Kidney (tissue), 14 donors: ENCODE measurements around the gene BUB3. TPM values are rescaled to one million over a fixed set of nuclear protein-coding genes. Genes with fewer than 3 reads are reported as not detected.

Experiments
- DNase-seq, 5 donors: peaks; one replicate each; pipeline ENCODE4 v3.0.0-alpha.2; 2013 to 2020
- FAIRE-seq: peaks from 2 replicates; lab custom pipeline; 2012; peaks lifted over from hg19 to GRCh38; lab: Jason Lieb, UNC
- H3K27ac ChIP-seq, 2 donors: one replicate each; pipeline ENCODE4 v1.7.0; 2013; ENCODE audit warnings: low read depth in 2 of 2, low read length in 2 of 2, inconsistent platforms in 1 of 2
- H3K27me3 ChIP-seq: one replicate; pipeline ENCODE4 v1.7.1; 2013; ENCODE audit warnings: low read length, inconsistent platforms; ENCODE audit not compliant: control insufficient read depth, insufficient read depth
- H3K36me3 ChIP-seq, 3 donors: one replicate each; pipeline versions ENCODE4 v1.7.0 to v1.7.1; 2013; ENCODE audit warnings: low read length in 3 of 3, control low read depth in 1 of 3, inconsistent platforms in 1 of 3; ENCODE audit not compliant: insufficient read depth in 3 of 3, control insufficient read depth in 2 of 3
- H3K4me1 ChIP-seq, 3 donors: one replicate each; pipeline versions ENCODE4 v1.7.0 to v1.7.1; 2013; ENCODE audit warnings: low read length in 3 of 3, inconsistent platforms in 1 of 3, low read depth in 1 of 3; ENCODE audit not compliant: control insufficient read depth in 2 of 3, insufficient read depth in 2 of 3
- H3K4me3 ChIP-seq, 3 donors: one replicate each; pipeline versions ENCODE4 v1.7.0 to v1.8.1; 2013; ENCODE audit warnings: low read length in 3 of 3, control low read depth in 1 of 3, inconsistent platforms in 1 of 3
- H3K9ac ChIP-seq, 3 donors: one replicate each; pipeline versions ENCODE4 v1.7.0 to v1.7.1; 2013; ENCODE audit warnings: low read length in 3 of 3, control low read depth in 1 of 3, inconsistent platforms in 1 of 3
- H3K9me3 ChIP-seq, 3 donors: one replicate each; pipeline versions ENCODE4 v1.7.0 to v1.7.1; 2013; ENCODE audit warnings: low read length in 3 of 3, control low read depth in 1 of 3, inconsistent platforms in 1 of 3; ENCODE audit not compliant: control insufficient read depth in 2 of 3, insufficient read depth in 1 of 3
- intact Hi-C: fragments of 100-400 bp; cut with DNase I; formaldehyde crosslinking; loops from one replicate; pipeline ENCODE4 v1.11.1; 2022
- polyA plus RNA-seq: library from polyadenylated mRNA; stranded (reverse); fragments of 350-450 nt; fragmentation: Illumina TruSeq; extraction: RNeasy Lipid Tissue Mini Kit (QIAGEN cat#74804); gene quantifications from one replicate; pipeline ENCODE4 v1.2.3, GENCODE V29; 2014; ENCODE audit warnings: low read depth, low replicate concordance; ENCODE audit not compliant: insufficient read depth
- total RNA-seq: library from RNA; stranded (reverse); fragmentation: NEBNext Ultra II Directional; extraction: Animal tissue kit (Norgen Biotek cat#: 25700); gene quantifications from one replicate; pipeline ENCODE4 v1.2.1, GENCODE V29; 2021
- TF ChIP-seq, protein P1 (sequence below): IDR thresholded peaks from 3 replicates; pipeline ENCODE4 v1.5.1; 2012; ENCODE audit warnings: mild to moderate bottlenecking, moderate library complexity, borderline replicate concordance; ENCODE audit not compliant: insufficient read depth; ENCODE audit errors: extremely low read depth
- donor health status: control.
- donor health status: control.
- donor health status: control.
- donor health status: control.
- donor health status: control.
- donor health status: DM: yes; HTN: yes; CAD: no.
- donor health status: Normal renal cell carcinoma (clear cell type).

The BUB3 gene
- total and polyA plus RNA-seq, 2 donors from 2014 or later: 49.0 to 60.8 TPM

DNA sequence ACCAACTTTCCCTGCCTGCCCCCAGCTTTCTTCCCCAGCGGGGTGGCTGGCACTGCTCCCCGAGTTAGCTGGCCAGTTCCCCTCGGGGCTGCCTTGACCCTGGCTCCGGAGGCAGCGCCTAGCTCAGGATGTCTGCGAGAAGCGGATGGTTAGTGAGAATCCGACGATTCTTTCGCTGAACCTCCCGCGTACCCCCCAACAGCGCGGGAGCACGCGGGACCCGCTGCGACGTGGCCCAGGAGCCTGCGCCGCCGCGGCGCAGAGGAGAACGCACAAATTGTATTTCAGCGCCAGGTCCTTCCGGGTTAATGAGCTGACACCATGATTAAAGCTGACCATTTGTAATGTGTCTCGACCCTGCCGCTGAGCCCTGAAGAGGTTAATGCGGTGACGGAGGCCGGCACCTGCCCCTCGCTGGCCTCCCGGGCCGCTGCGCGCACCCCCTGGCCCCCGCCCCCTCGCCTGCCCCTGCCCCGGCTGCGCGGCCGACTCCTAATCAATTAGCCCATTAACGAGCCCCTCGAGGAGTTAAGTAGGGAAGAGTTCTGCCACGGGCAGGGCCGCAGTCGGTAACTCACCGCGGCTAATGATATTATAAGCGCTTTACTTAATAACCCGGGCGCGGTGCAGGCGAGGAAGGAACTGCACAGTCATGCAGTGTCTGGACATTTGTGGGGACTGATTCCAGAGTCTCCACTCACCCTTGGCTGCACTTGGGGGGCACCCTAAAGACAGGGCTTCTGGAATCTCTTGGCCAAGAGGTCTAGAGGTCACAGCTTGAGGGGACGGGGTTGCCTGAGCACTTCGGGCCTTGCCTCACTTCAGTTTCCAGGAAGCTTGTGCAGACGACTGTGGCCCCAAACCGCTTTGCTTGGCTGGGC, 7.9 kb upstream of the BUB3 start:
- H3K36me3 ChIP-seq: no peaks in the 10 kb centered on the region
- H3K27ac ChIP-seq: no peak overlapping the region
- TF ChIP-seq, protein P1, sequence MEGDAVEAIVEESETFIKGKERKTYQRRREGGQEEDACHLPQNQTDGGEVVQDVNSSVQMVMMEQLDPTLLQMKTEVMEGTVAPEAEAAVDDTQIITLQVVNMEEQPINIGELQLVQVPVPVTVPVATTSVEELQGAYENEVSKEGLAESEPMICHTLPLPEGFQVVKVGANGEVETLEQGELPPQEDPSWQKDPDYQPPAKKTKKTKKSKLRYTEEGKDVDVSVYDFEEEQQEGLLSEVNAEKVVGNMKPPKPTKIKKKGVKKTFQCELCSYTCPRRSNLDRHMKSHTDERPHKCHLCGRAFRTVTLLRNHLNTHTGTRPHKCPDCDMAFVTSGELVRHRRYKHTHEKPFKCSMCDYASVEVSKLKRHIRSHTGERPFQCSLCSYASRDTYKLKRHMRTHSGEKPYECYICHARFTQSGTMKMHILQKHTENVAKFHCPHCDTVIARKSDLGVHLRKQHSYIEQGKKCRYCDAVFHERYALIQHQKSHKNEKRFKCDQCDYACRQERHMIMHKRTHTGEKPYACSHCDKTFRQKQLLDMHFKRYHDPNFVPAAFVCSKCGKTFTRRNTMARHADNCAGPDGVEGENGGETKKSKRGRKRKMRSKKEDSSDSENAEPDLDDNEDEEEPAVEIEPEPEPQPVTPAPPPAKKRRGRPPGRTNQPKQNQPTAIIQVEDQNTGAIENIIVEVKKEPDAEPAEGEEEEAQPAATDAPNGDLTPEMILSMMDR: no peak
- peaks cover 74% of the 10 kb centered on the region for H3K27me3 ChIP-seq
- intact Hi-C loops: no loop called here
- H3K4me1 ChIP-seq: peaks cover 0 to 12% (median 0%) of the 10 kb centered on the region in 3 donors
- FAIRE-seq (no peak), DNase-seq (peak in 1 of 5 donors; percentile 47)
- H3K4me3 ChIP-seq: no peak overlapping the region
- H3K9ac ChIP-seq: no peak overlapping the region
- no peaks in the 10 kb centered on the region for H3K9me3 ChIP-seq

DNA sequence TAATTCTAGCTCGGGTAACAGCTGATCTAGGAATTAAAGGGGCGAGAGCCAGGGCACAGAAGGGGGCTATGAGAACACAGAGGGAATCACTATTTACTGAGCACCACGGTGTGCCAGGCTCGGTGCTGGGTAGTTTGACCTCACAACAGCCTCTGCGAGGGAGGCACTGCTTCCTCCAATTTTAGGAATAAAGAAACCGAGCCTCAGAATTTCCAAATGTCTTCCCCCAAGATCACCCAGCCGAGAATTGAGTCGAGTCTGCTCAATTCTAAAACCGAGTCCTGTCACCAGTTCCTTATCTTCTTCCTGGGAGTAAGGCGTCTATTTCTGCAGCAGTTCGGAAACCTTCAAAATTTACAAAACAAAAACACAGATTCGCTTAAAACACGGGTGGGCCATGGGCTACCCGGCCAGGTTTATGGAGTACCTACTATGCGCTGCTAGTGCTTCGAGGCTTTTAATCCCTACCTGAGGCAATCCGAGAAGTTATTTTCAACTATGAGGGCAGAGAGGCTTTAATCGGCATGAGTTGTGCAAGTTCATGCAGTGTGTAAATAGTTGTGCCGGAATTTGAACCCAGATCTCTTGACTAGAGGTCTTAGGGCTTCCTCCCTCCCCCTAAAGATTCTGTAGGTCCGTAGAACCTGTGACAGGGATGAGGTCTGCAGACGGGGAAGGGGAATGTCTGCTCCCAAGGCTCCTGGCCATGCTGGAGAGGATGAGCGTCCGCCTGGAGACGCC, 7.1 kb upstream of the BUB3 start:
- no peaks in the 10 kb centered on the region for H3K36me3 ChIP-seq
- H3K4me3 ChIP-seq: no peak overlapping the region
- TF ChIP-seq, protein P1: no peak
- FAIRE-seq (no peak), DNase-seq (peak in 1 of 5 donors; percentile 4)
- H3K27ac ChIP-seq: no peak overlapping the region
- H3K9me3 ChIP-seq: no peaks in the 10 kb centered on the region
- intact Hi-C loops: no loop called here
- H3K9ac ChIP-seq: no peak overlapping the region
- H3K27me3 ChIP-seq: peaks cover 74% of the 10 kb centered on the region
- peaks cover 0 to 12% (median 0%) of the 10 kb centered on the region in 3 donors for H3K4me1 ChIP-seq

DNA sequence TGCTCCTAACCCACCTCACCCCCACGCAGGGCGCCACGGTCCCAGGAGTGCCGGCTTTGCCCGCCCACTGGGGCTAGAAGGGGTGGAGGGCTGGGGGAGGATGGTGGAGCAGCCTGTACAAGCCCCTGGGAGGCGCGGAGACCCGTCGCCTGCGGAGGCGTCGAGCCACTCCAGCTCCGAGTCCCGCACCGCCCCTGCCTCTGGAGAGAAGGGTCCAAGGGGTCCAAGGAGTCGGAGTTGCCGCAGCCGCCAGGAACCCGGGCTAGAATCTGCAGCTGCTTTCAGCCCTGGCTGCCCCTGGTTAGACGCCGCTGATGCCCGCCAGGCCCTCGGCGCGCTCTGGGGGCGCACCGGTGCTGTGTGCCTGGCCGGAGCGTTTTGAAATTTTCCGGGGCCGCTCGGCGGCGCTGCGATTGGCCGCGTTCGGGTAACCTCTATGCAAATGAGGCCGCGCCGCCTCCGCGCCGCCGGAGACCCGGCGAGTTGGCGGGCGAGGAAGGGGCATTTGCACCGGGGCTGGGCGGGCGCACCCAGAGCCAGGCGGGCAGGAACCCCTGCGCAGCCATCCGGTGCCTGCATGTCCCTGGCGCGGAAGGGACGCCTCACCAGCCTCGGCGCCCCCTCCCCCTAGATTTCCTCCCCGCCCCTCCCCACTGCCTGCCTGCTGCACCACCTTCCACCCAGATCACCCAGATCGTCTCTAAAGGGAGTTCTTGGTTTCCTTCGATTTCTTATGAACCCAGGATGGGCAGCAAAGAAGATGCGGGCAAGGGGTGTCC, 6.4 kb upstream of the BUB3 start, which contains the start of gene HMX2:
TSS of gene HMX2 (plus strand) at position 502 of the 779 bp plus-strand sequence. CDS start at position 745, 243 bp downstream.
- TF ChIP-seq, protein P1: no peak
- Histone ChIP-seq H3K36me3 (no peaks in the 10 kb centered on the region), H3K4me3 (no peak within 1 kb of the TSS), H3K9ac (no peak within 1 kb of the TSS), H3K27ac (no peak within 1 kb of the TSS), H3K27me3 (peaks cover 77% of the 10 kb centered on the region), H3K4me1 (peaks cover 0 to 12% (median 0%) of the 10 kb centered on the region in 3 donors), H3K9me3 (peaks cover 0 to under 1% (median 0%) of the 10 kb centered on the region in 3 donors)
- FAIRE-seq: no peak
- DNase-seq: peak in 4 of 5 donors; percentile 27 to 67 (median 46)
- intact Hi-C loops: no loop called here
